H9 (cell line): ENCODE results near the gene SMTN. TPM values are rescaled to one million over a fixed set of nuclear protein-coding genes. Genes with fewer than 3 reads are reported as not detected.

Experiments used
- DNase-seq: peaks from one replicate; pipeline ENCODE4 v3.0.0-alpha.2; 2017
- H2AFZ ChIP-seq: one replicate; pipeline ENCODE4 v1.6.1; 2013; ENCODE audit warnings: mild to moderate bottlenecking, low read length, control low read depth, moderate library complexity
- H2AK5ac ChIP-seq: 2 replicates; pipeline ENCODE4 v1.6.1; 2013; ENCODE audit warnings: low read length, control low read depth, mixed read lengths; ENCODE audit not compliant: insufficient read length
- H2BK120ac ChIP-seq: one replicate; pipeline ENCODE4 v1.6.1; 2013; ENCODE audit warnings: low read depth, mild to moderate bottlenecking, low read length, control low read depth, inconsistent platforms; ENCODE audit not compliant: poor library complexity, severe bottlenecking
- H2BK12ac ChIP-seq: 2 replicates; pipeline ENCODE4 v1.6.1; 2013; ENCODE audit warnings: low read length, control low read depth, mixed read lengths, low read depth; ENCODE audit not compliant: insufficient read length
- H2BK15ac ChIP-seq: 2 replicates; pipeline ENCODE4 v1.6.1; 2013; ENCODE audit warnings: low read depth, low read length, control low read depth
- H2BK20ac ChIP-seq: one replicate; pipeline ENCODE4 v1.6.1; 2013; ENCODE audit warnings: low read depth, mild to moderate bottlenecking, low read length, control low read depth, inconsistent platforms; ENCODE audit not compliant: poor library complexity, severe bottlenecking
- H2BK5ac ChIP-seq: 2 replicates; pipeline ENCODE4 v1.6.1; 2013; ENCODE audit warnings: low read length, control low read depth, mixed read lengths; ENCODE audit not compliant: insufficient read length
- H3K14ac ChIP-seq: 2 replicates; pipeline ENCODE4 v1.6.1; 2013; ENCODE audit warnings: low read length, control low read depth; ENCODE audit not compliant: insufficient read depth
- H3K18ac ChIP-seq: 2 replicates; pipeline ENCODE4 v1.6.1; 2013; ENCODE audit warnings: low read depth, mild to moderate bottlenecking, mixed read lengths, low read length, control low read depth; ENCODE audit not compliant: insufficient read length
- H3K23ac ChIP-seq: 2 replicates; pipeline ENCODE4 v1.6.1; 2013; ENCODE audit warnings: low read length, control low read depth, mixed read lengths, low read depth; ENCODE audit not compliant: insufficient read length
- H3K23me2 ChIP-seq: 2 replicates; pipeline ENCODE4 v1.6.1; 2013; ENCODE audit warnings: low read depth, mild to moderate bottlenecking, mixed read lengths, low read length, control low read depth; ENCODE audit not compliant: insufficient read length, poor library complexity, severe bottlenecking
- H3K27ac ChIP-seq: 2 replicates; pipeline ENCODE4 v1.5.1; 2013; ENCODE audit warnings: low read length, control low read depth, mixed read lengths, low read depth; ENCODE audit not compliant: insufficient read length
- H3K27me3 ChIP-seq: 2 replicates; pipeline ENCODE4 v1.6.1; 2013; ENCODE audit warnings: low read length, control low read depth, inconsistent platforms; ENCODE audit not compliant: insufficient read depth
- H3K4ac ChIP-seq: 2 replicates; pipeline ENCODE4 v1.6.1; 2013; ENCODE audit warnings: low read depth, mild to moderate bottlenecking, control low read depth, inconsistent platforms, low read length, moderate library complexity
- H3K4me1 ChIP-seq: 2 replicates; pipeline ENCODE4 v1.6.1; 2013; ENCODE audit warnings: low read length, control low read depth, inconsistent platforms; ENCODE audit not compliant: insufficient read depth
- H3K4me2 ChIP-seq: 2 replicates; pipeline ENCODE4 v1.6.1; 2013; ENCODE audit warnings: low read length, control low read depth, mixed read lengths; ENCODE audit not compliant: insufficient read length, insufficient read depth
- H3K56ac ChIP-seq: 2 replicates; pipeline ENCODE4 v1.6.1; 2013; ENCODE audit warnings: low read depth, mild to moderate bottlenecking, mixed read lengths, low read length, control low read depth; ENCODE audit not compliant: insufficient read length
- H3K79me1 ChIP-seq: 2 replicates; pipeline ENCODE4 v1.6.1; 2013; ENCODE audit warnings: low read depth, mild to moderate bottlenecking, moderate library complexity, low read length, control low read depth, inconsistent platforms; ENCODE audit not compliant: insufficient read depth, poor library complexity, severe bottlenecking
- H3K79me2 ChIP-seq: 2 replicates; pipeline ENCODE4 v1.6.1; 2013; ENCODE audit warnings: low read length, control low read depth, inconsistent platforms; ENCODE audit not compliant: insufficient read depth
- H3K9ac ChIP-seq: 2 replicates; pipeline ENCODE4 v1.6.1; 2013; ENCODE audit warnings: low read length, control low read depth, mixed read lengths; ENCODE audit not compliant: insufficient read length; ENCODE audit errors: extremely low read depth
- H3K9me3 ChIP-seq: one replicate; pipeline ENCODE4 v1.6.1; 2013; ENCODE audit warnings: low read depth, low read length, inconsistent platforms; ENCODE audit not compliant: control insufficient read depth
- H3T11ph ChIP-seq: one replicate; pipeline ENCODE4 v1.6.1; 2013; ENCODE audit warnings: mild to moderate bottlenecking, low read length, control low read depth, inconsistent platforms
- H4K20me1 ChIP-seq: one replicate; pipeline ENCODE4 v1.6.1; 2013; ENCODE audit not compliant: control insufficient read depth, insufficient read length, insufficient read depth
- H4K5ac ChIP-seq: 2 replicates; pipeline ENCODE4 v1.6.1; 2013; ENCODE audit warnings: low read depth, mild to moderate bottlenecking, mixed read lengths, low read length, control low read depth; ENCODE audit not compliant: insufficient read length
- H4K8ac ChIP-seq: replicated peaks from 2 replicates; pipeline ENCODE4 v1.6.1; 2013; ENCODE audit warnings: low read length, control low read depth, mixed read lengths, low read depth; ENCODE audit not compliant: insufficient read length
- H4K91ac ChIP-seq: 2 replicates; pipeline ENCODE4 v1.6.1; 2013; ENCODE audit warnings: low read depth, mild to moderate bottlenecking, moderate library complexity, mixed read lengths, low read length, control low read depth; ENCODE audit not compliant: insufficient read length
- H3K27ac Mint-ChIP-seq, 3 experiments: 2 replicates in 2 of 3; 3 replicates in 1 of 3; pipeline ENCODE4 v1.8.0; 2020 to 2021; ENCODE audit warnings: mixed read lengths in 3 of 3, mild to moderate bottlenecking in 1 of 3, moderate library complexity in 1 of 3
- H3K27me3 Mint-ChIP-seq: 2 replicates; pipeline ENCODE4 v1.8.0; 2021; ENCODE audit warnings: low read depth, mild to moderate bottlenecking, moderate library complexity, mixed read lengths
- H3K36me3 Mint-ChIP-seq, 3 experiments: 2 replicates in 2 of 3; 3 replicates in 1 of 3; pipeline ENCODE4 v1.8.0; 2020 to 2021; ENCODE audit warnings: low read depth in 3 of 3, mixed read lengths in 3 of 3; ENCODE audit not compliant: insufficient read depth in 1 of 3
- H3K4me1 Mint-ChIP-seq, 2 experiments: 2 replicates each; pipeline ENCODE4 v1.8.0; 2020; ENCODE audit warnings: mixed read lengths in 2 of 2
- H3K4me3 Mint-ChIP-seq, 2 experiments: 2 replicates in 1 of 2; 3 replicates in 1 of 2; pipeline ENCODE4 v1.8.0; 2020 to 2021; ENCODE audit warnings: mild to moderate bottlenecking in 2 of 2, mixed read lengths in 2 of 2, moderate library complexity in 1 of 2
- H3K9me3 Mint-ChIP-seq, 2 experiments: 2 replicates in 1 of 2; 3 replicates in 1 of 2; pipeline ENCODE4 v1.8.0; 2020; ENCODE audit warnings: mild to moderate bottlenecking in 2 of 2, mixed read lengths in 2 of 2, moderate library complexity in 1 of 2
- WGBS: extraction: QIAGEN DNeasy Blood & Tissue Kit; methylation state at CpG from one replicate; pipeline ENCODE4 v1.1.7; 2013; ENCODE audit warnings: missing lambda C conversion rate, low lambda C conversion rate, mixed read lengths; ENCODE audit not compliant: insufficient read length; ENCODE audit errors: extremely low coverage; 5-methylcytosine and 5-hydroxymethylcytosine counted together
- total RNA-seq: library from RNA; stranded (reverse); gene quantifications from 2 replicates; pipeline ENCODE4 v1.2.1, GENCODE V29; 2021
- TF ChIP-seq, protein P1 (sequence below): fragments of 200-600 bp; sonication (generic); conservative IDR thresholded peaks from 3 replicates; pipeline ENCODE4 v1.8.0; 2021; ENCODE audit warnings: antibody characterized with exemption, mild to moderate bottlenecking

The SMTN gene
- total RNA-seq, 1 experiment from 2014 or later, result 23.4 TPM

DNA sequence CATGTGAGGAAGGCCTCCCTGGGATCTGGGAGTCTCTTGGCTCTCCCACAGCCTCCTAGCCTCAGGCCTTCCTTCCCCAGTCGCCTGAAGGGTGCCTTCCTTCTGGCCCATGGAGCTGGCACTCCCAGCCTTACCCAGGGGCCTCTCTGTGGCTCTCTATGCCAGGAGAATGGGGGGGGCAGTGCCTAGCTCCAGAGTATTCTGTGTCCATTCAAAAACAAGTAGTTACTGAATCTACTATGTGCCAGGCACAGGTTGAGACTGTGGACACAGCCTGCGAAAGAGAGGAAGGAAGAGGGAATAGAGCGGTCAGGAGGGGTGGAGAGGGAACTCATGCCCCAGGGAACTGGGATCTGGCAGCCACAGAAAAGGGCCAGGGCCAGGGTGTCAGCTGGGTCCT is 61.9 kb downstream of the SMTN start:
- H3K23ac ChIP-seq, result no peak overlapping the region
- no peak overlapping the region for H3K4me3 Mint-ChIP-seq
- H3K9ac ChIP-seq, result no peak overlapping the region
- H3K9me3 Mint-ChIP-seq, result peaks cover 24 to 29% of the 10 kb centered on the region in 2 experiments
- H4K8ac ChIP-seq, result no peak overlapping the region
- peaks cover 15 to 20% of the 10 kb centered on the region in 2 experiments for H3K4me1 Mint-ChIP-seq
- H3K36me3 Mint-ChIP-seq, result peaks cover 0 to 13% (median 13%) of the 10 kb centered on the region in 3 experiments; a peak in 5 of 7 replicates
- H3T11ph ChIP-seq, result no peak overlapping the region
- peaks cover 11% of the 10 kb centered on the region for H3K23me2 ChIP-seq
- peaks cover 14% of the 10 kb centered on the region for H3K27me3 Mint-ChIP-seq
- H3K18ac ChIP-seq, result no peak overlapping the region
- peaks cover 7% of the 10 kb centered on the region; the same call in 1 of the 2 replicates for H3K4me1 ChIP-seq
- TF ChIP-seq, protein P1, sequence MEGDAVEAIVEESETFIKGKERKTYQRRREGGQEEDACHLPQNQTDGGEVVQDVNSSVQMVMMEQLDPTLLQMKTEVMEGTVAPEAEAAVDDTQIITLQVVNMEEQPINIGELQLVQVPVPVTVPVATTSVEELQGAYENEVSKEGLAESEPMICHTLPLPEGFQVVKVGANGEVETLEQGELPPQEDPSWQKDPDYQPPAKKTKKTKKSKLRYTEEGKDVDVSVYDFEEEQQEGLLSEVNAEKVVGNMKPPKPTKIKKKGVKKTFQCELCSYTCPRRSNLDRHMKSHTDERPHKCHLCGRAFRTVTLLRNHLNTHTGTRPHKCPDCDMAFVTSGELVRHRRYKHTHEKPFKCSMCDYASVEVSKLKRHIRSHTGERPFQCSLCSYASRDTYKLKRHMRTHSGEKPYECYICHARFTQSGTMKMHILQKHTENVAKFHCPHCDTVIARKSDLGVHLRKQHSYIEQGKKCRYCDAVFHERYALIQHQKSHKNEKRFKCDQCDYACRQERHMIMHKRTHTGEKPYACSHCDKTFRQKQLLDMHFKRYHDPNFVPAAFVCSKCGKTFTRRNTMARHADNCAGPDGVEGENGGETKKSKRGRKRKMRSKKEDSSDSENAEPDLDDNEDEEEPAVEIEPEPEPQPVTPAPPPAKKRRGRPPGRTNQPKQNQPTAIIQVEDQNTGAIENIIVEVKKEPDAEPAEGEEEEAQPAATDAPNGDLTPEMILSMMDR, result no peak
- no peak overlapping the region for H4K91ac ChIP-seq
- H3K27ac Mint-ChIP-seq, result peak overlapping the region in 2 of 3 experiments; percentile 26 to 71; a peak in 2 of 7 replicates
- peaks cover 10% of the 10 kb centered on the region; the same call in 1 of the 2 replicates for H3K79me2 ChIP-seq
- H2BK15ac ChIP-seq, result no peak overlapping the region
- H4K20me1 ChIP-seq, result no peaks in the 10 kb centered on the region
- H2BK20ac ChIP-seq, result no peak overlapping the region
- H3K14ac ChIP-seq, result no peak overlapping the region
- peaks cover 5% of the 10 kb centered on the region for H3K9me3 ChIP-seq
- H2AK5ac ChIP-seq, result no peak overlapping the region
- H2BK5ac ChIP-seq, result no peak overlapping the region
- WGBS, result no CpG with 5 or more reads among the region's 3 CpGs
- DNase-seq, result peak; percentile 19
- no peak overlapping the region for H4K5ac ChIP-seq
- H2BK120ac ChIP-seq, result no peak overlapping the region
- H3K4ac ChIP-seq, result no peak overlapping the region
- no peak overlapping the region for H3K27ac ChIP-seq
- H3K4me2 ChIP-seq, result no peak overlapping the region
- peaks cover 4% of the 10 kb centered on the region for H3K79me1 ChIP-seq
- no peaks in the 10 kb centered on the region for H3K27me3 ChIP-seq
- H2AFZ ChIP-seq, result no peak overlapping the region
- no peak overlapping the region for H2BK12ac ChIP-seq
- H3K56ac ChIP-seq, result no peak overlapping the region
